GM12864 (cell line): ENCODE results near the gene SYK.

Experiments used
- DNase-seq: peaks from one replicate; pipeline ENCODE4 v3.0.0-alpha.2; 2011; ENCODE audit warnings: low read depth
- H3K4me3 ChIP-seq: 2 replicates; pipeline ENCODE4 v1.5.1; 2011; ENCODE audit warnings: mild to moderate bottlenecking, low read depth, low read length, control low read depth
- CTCF ChIP-seq: IDR thresholded peaks from 2 replicates; pipeline ENCODE4 v1.5.1; 2011; ENCODE audit warnings: low read depth, mild to moderate bottlenecking, moderate library complexity, low read length, control low read depth, inconsistent platforms; ENCODE audit errors: missing control alignments

SYK gene

GRCh38 chr9:90834828-90835595, 33.4 kb downstream of the SYK start:
- DNase-seq = no peak
- H3K4me3 ChIP-seq = no peak overlapping the region
- TF ChIP-seq CTCF = peak; percentile 42

DNA sequence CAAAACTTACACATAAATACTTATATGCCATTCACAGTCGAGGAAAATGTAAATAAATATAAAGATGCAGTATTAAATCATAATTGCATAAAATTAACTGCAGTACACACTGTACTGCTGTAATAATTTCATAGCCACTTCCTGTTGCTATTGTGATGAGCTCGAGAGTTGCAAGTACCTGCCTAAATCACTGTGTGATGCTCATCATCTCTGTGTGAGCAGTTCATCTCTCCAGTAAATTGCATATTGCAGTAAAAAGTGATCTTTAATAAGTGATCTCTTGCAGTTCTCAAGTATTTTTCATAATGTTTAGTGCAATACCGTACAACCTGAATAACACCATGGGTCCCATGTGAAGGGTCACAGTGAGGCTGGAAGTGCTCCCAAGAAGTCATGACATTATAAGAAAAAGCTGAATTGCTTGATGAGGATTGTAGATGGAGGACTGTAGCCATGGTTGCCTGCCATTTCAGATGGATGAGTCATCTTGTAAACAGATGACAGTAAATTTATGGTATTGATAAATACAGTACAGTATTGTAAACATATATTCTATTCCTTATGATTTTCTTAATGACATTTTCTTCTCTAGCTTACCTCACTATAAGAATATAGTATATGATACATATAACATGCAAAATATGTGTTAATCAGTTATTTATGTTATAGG, 34.9 kb downstream of the SYK start:
- DNase-seq = no peak
- H3K4me3 ChIP-seq = no peak overlapping the region
- TF ChIP-seq CTCF = no peak

GRCh38 chr9:90838098-90838497, 36.5 kb downstream of the SYK start:
- DNase-seq = no peak
- H3K4me3 ChIP-seq = no peak overlapping the region

GRCh38 chr9:90838581-90839154, 37.0 kb downstream of the SYK start:
- no peak for TF ChIP-seq CTCF
- no peak overlapping the region for H3K4me3 ChIP-seq
- DNase-seq = no peak

More at GRCh38 chr9:90838098-90838497, 36.5 kb downstream of the SYK start:
- TF ChIP-seq CTCF = peak; percentile 36

DNA sequence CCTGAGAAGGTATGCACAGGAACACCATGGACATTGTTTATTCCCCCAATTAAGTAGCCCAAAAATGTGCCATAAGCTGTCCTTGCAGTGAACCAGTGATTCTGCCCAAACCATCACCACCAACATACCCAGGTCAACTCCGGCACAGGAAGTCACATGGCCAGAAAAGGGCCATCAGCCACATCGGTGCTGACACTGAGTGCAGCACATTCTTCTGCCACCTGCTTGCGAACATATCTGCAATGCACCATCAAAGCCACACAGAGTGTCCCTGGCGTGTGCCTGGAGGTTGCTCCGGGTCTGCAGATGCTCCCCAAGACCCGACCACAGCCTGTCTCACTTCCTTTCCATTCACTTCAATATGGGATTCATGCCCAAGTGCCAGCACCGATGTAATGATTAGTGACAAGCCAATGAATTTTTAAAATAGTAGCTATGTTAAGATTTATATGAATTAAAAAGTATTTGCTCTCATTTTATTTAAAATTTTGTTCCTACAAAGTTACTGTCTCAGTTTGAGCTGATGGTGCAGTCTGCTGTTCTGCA, 37.6 kb downstream of the SYK start:
- H3K4me3 ChIP-seq = no peak overlapping the region
- TF ChIP-seq CTCF = peak; percentile 5
- DNase-seq = no peak

- H3K4me3 ChIP-seq = no peak overlapping the region
- DNase-seq = no peak
- TF ChIP-seq CTCF = no peak
Observed at GRCh38 chr9:90840696-90841095, 39.1 kb downstream of the SYK start.
